CD4-positive, alpha-beta T cell (primary cell): ENCODE results near the gene AUTS2. TPM values are rescaled to one million over a fixed set of nuclear protein-coding genes. Genes with fewer than 3 reads are reported as not detected.

ENCODE experiments used
- ATAC-seq: fragments of 200-7000 bp; cut with Tn5 transposase; one replicate; pipeline ENCODE4 v1.10.0; 2022; ENCODE audit warnings: mild to moderate bottlenecking; ENCODE audit not compliant: poor library complexity
- CTCF ChIA-PET: fragments of 350-600 bp; sonication (Branson Sonifier 250); formaldehyde crosslinking; loops from one replicate; lab custom pipeline; 2021; ENCODE audit warnings: antibody characterized with exemption, inconsistent platforms; lab: Charles Lee
- POLR2A ChIA-PET: fragments of 350-600 bp; sonication (Branson Sonifier 250); formaldehyde crosslinking; loops from one replicate; lab custom pipeline; 2021; ENCODE audit warnings: antibody characterized with exemption, inconsistent platforms; lab: Charles Lee
- DNase-seq, 14 experiments: peaks; one replicate each; pipeline ENCODE4 v3.0.0-alpha.2; 2013 to 2020; ENCODE audit warnings: mixed read lengths in 2 of 14
- H3K27ac ChIP-seq, 2 donors: one replicate each; pipeline versions ENCODE4 v1.5.1 to v1.7.0; 2013; ENCODE audit warnings: low read length in 2 of 2, low read depth in 1 of 2, mild to moderate bottlenecking in 1 of 2
- H3K27me3 ChIP-seq, 2 experiments: 1 replicate in 1 of 2; 2 replicates in 1 of 2; pipeline versions ENCODE4 v1.6.1 to v1.7.0; 2013; ENCODE audit warnings: low read length in 2 of 2, control low read depth in 1 of 2, mild to moderate bottlenecking in 1 of 2, moderate library complexity in 1 of 2; ENCODE audit not compliant: insufficient read depth in 2 of 2, control insufficient read depth in 1 of 2
- H3K36me3 ChIP-seq: one replicate; pipeline ENCODE4 v1.6.1; 2013; ENCODE audit warnings: low read length, control low read depth; ENCODE audit not compliant: insufficient read depth
- H3K4me1 ChIP-seq: one replicate; pipeline ENCODE4 v1.6.1; 2013; ENCODE audit warnings: low read length, control low read depth; ENCODE audit not compliant: insufficient read depth
- H3K4me3 ChIP-seq: one replicate; pipeline ENCODE4 v1.5.1; 2013; ENCODE audit warnings: mild to moderate bottlenecking, low read length, moderate library complexity
- H3K9me3 ChIP-seq, 2 experiments: 1 replicate in 1 of 2; 2 replicates in 1 of 2; pipeline versions ENCODE4 v1.6.1 to v1.7.0; 2013; ENCODE audit warnings: low read length in 2 of 2, mild to moderate bottlenecking in 2 of 2, control low read depth in 1 of 2, moderate library complexity in 1 of 2; ENCODE audit not compliant: control insufficient read depth in 1 of 2, insufficient read depth in 1 of 2
- H3K27ac Mint-ChIP-seq: one replicate; pipeline ENCODE4 v1.8.0; 2020; ENCODE audit warnings: mixed read lengths
- H3K27me3 Mint-ChIP-seq: one replicate; pipeline ENCODE4 v1.8.0; 2021; ENCODE audit warnings: mixed read lengths
- H3K36me3 Mint-ChIP-seq: one replicate; pipeline ENCODE4 v1.8.0; 2021; ENCODE audit warnings: low read depth, mixed read lengths
- H3K4me1 Mint-ChIP-seq: one replicate; pipeline ENCODE4 v1.8.0; 2021; ENCODE audit warnings: low read depth, mixed read lengths
- H3K4me3 Mint-ChIP-seq: one replicate; pipeline ENCODE4 v1.8.0; 2020; ENCODE audit warnings: mild to moderate bottlenecking, mixed read lengths
- H3K9me3 Mint-ChIP-seq: one replicate; pipeline ENCODE4 v1.8.0; 2020; ENCODE audit warnings: mixed read lengths
- CTCF ChIP-seq: fragments of 200-600 bp; IDR thresholded peaks from one replicate; pipeline ENCODE4 v1.8.0; 2022; ENCODE audit warnings: antibody characterized with exemption, mild to moderate bottlenecking
- intact Hi-C, 2 experiments: fragments of 100-400 bp; cut with DNase I in 1 of 2; cut with micrococcal nuclease in 1 of 2; formaldehyde crosslinking; loops; one replicate each; pipeline versions ENCODE4 v1.15.1 to v1.9.0; 2023 to 2025; cut with DNase I, micrococcal nuclease
- total RNA-seq, 174 experiments: library from RNA in 2 of 174; stranded (reverse) in 2 of 174; gene quantifications; one replicate each; pipeline ENCODE4 v1.2.3 and lab custom pipeline; 2021 to 2026

The AUTS2 gene
- total RNA-seq, 2 experiments from 2014 or later: 43.6 to 47.6 TPM

DNA sequence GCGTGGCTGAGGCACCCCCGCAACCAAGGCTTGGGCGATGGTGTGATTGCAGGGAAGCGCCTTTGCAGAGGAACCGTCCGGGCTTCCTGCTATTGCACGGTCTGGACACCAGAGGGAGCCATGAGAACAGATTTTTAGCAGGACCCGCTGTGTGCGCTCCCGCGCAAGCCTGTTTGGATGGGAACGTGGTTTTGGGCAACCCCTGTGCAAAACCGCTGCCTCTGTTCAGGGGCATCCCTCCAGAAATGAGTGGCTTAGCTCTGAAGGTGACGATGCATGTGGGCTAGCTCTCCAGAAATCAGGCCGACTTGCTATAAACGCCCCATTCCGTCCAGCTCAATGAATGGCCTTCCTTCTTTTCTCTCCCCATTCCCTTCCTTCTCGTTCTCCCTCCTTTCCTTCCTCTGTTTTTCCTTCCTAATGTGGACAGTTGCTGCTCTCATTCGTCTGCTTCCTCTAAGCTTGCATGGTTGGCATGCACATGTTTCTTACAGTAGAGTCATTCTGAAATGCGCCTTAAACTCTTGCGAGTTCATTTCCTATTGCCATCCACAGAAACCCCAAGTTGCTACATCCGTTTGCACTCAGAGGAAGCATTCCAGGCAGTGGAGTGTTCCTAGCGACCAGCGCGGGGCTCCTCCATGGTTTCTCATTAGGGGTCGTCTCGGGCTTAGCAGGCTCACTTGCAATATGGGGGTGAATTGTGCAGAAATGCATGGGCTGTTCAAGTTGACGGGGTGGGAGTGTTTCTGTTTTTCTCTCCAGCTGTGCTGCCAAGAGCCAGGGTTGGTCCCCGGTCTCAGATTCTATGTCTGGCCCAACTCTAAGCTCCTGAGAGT, 1231.2 kb downstream of the AUTS2 start:
- Mint-ChIP-seq H3K27ac (no peak overlapping the region), H3K4me1 (peaks cover 9% of the 10 kb centered on the region), H3K36me3 (no peaks in the 10 kb centered on the region), H3K9me3 (no peaks in the 10 kb centered on the region), H3K27me3 (peaks cover 12% of the 10 kb centered on the region), H3K4me3 (peak overlapping the region; percentile 67)
- Histone ChIP-seq H3K36me3 (no peaks in the 10 kb centered on the region), H3K27me3 (peaks cover 0 to 2% of the 10 kb centered on the region in 2 experiments), H3K4me3 (peak overlapping the region; percentile 30), H3K4me1 (peaks cover 11% of the 10 kb centered on the region), H3K9me3 (no peaks in the 10 kb centered on the region), H3K27ac (no peak overlapping the region)
- DNase-seq (peak; percentile 11 to 77 (median 42)), ATAC-seq (peak; percentile 55)
- intact Hi-C loops: loop anchor here (2.0 to 10.0 kb wide), 4 partner anchors 901 to 1005 kb away; no protein-coding TSS in a partner anchor
- ChIA-PET CTCF (interaction anchor here (0.8 kb wide), 1 partner anchor 904 kb away, joined by 3 read pairs; no protein-coding TSS in a partner anchor), POLR2A (no interaction called here)
- peak; percentile 80 for TF ChIP-seq CTCF

GRCh38 chr7:70830060-70830395, 1231.8 kb downstream of the AUTS2 start:
- ChIA-PET POLR2A (no interaction called here), CTCF (interaction anchor here (0.8 kb wide), 1 partner anchor 903 kb away, joined by 3 read pairs; no protein-coding TSS in a partner anchor)
- H3K4me3 ChIP-seq: no peak overlapping the region
- no peaks in the 10 kb centered on the region for H3K36me3 Mint-ChIP-seq
- no peaks in the 10 kb centered on the region for H3K9me3 Mint-ChIP-seq
- H3K27me3 ChIP-seq: peaks cover 0 to 2% of the 10 kb centered on the region in 2 experiments
- H3K4me3 Mint-ChIP-seq: no peak overlapping the region
- H3K27ac ChIP-seq: no peak overlapping the region
- H3K9me3 ChIP-seq: no peaks in the 10 kb centered on the region
- H3K36me3 ChIP-seq: no peaks in the 10 kb centered on the region
- peaks cover 12% of the 10 kb centered on the region for H3K27me3 Mint-ChIP-seq
- peaks cover 11% of the 10 kb centered on the region for H3K4me1 ChIP-seq
- ATAC-seq: no peak
- intact Hi-C loops: loop anchor here (2.0 to 10.0 kb wide), 2 partner anchors 901 to 1005 kb away; no protein-coding TSS in a partner anchor
- TF ChIP-seq CTCF: no peak
- no peak for DNase-seq
- no peak overlapping the region for H3K27ac Mint-ChIP-seq
- H3K4me1 Mint-ChIP-seq: peaks cover 9% of the 10 kb centered on the region

GRCh38 chr7:70830426-70830825, 1232.2 kb downstream of the AUTS2 start:
- peaks cover 11% of the 10 kb centered on the region for H3K4me1 ChIP-seq
- no peaks in the 10 kb centered on the region for H3K9me3 Mint-ChIP-seq
- POLR2A ChIA-PET: no interaction called here
- H3K36me3 ChIP-seq: no peaks in the 10 kb centered on the region
- H3K36me3 Mint-ChIP-seq: no peaks in the 10 kb centered on the region
- DNase-seq (no peak), ATAC-seq (no peak)
- H3K27ac ChIP-seq: no peak overlapping the region
- no peak overlapping the region for H3K4me3 Mint-ChIP-seq
- CTCF ChIA-PET: interaction anchor here (0.8 kb wide), 1 partner anchor 903 kb away, joined by 3 read pairs; no protein-coding TSS in a partner anchor
- H3K9me3 ChIP-seq: no peaks in the 10 kb centered on the region
- H3K27me3 ChIP-seq: peaks cover 0 to 2% of the 10 kb centered on the region in 2 experiments
- H3K4me3 ChIP-seq: no peak overlapping the region
- H3K27me3 Mint-ChIP-seq: peaks cover 12% of the 10 kb centered on the region
- TF ChIP-seq CTCF: no peak
- H3K4me1 Mint-ChIP-seq: peaks cover 9% of the 10 kb centered on the region
- H3K27ac Mint-ChIP-seq: no peak overlapping the region
- intact Hi-C loops: loop anchor here (2.0 to 10.0 kb wide), 2 partner anchors 900 to 1006 kb away; no protein-coding TSS in a partner anchor
